ENCODE results near the gene PI4K2A.

Gene PI4K2A

DNA sequence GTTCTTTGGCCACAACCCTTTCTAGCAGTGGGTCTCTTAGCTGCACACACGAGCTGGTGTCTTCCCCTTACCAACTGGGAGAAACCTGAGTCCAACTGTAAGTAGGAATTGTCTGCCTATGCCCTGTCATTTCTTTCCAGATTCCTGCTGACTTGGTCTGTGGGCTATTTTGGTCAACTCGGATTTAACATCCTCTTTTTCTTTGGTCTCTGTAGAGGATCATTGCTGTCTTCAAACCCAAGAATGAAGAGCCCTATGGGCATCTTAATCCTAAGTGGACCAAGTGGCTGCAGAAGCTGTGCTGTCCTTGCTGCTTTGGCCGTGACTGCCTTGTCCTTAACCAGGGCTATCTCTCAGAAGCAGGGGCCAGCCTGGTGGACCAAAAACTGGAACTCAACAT, 10.3 kb downstream of the PI4K2A start:
- no peak overlapping the region for H3K4me3 ChIP-seq (ENCODE audit: control insufficient read depth, low read depth, low read length)
- no peak for TF ChIP-seq CTCF (conservative IDR thresholded peaks at IDR 0.05; ENCODE audit: control insufficient read depth, insufficient read depth, low read depth, low read length)
- DNase-seq (ENCODE audit: low read depth): no peak

- no peak overlapping the region for H3K4me3 ChIP-seq (ENCODE audit: control insufficient read depth, low read depth, low read length)
- TF ChIP-seq CTCF (conservative IDR thresholded peaks at IDR 0.05; ENCODE audit: control insufficient read depth, insufficient read depth, low read depth, low read length): no peak
- no peak for DNase-seq (ENCODE audit: low read depth)
Measured at GRCh38 chr10:97651773-97652172, 11.3 kb downstream of the PI4K2A start.

GRCh38 chr10:97656777-97657176, 16.3 kb downstream of the PI4K2A start:
- no peak for TF ChIP-seq CTCF (conservative IDR thresholded peaks at IDR 0.05; ENCODE audit: control insufficient read depth, insufficient read depth, low read depth, low read length)
- no peak for DNase-seq (ENCODE audit: low read depth)

DNA sequence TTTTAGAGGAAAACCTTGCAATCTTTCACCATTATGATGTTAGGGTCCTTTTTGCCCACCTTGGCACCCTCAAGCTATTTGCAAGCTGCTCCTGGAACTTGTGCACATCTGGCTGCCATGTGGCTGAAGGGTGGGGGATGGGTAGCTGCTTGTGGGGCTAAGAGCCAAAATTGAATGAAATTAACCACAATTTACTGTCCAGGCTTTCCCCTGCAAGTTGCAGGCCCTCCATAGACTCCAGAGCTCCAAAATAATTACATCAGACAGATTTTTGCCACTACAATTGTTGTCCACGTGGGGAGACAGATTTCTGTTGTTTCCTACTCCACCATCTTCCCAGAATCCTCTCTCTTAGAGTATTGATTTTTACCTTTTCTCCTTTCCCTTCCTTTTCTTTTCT, 19.1 kb downstream of the PI4K2A start:
- DNase-seq (ENCODE audit: low read depth): peak; percentile 83
- TF ChIP-seq CTCF (conservative IDR thresholded peaks at IDR 0.05; ENCODE audit: control insufficient read depth, insufficient read depth, low read depth, low read length): no peak

More at GRCh38 chr10:97656777-97657176, 16.3 kb downstream of the PI4K2A start:
- no peak overlapping the region for H3K4me3 ChIP-seq (ENCODE audit: control insufficient read depth, low read depth, low read length)

DNA sequence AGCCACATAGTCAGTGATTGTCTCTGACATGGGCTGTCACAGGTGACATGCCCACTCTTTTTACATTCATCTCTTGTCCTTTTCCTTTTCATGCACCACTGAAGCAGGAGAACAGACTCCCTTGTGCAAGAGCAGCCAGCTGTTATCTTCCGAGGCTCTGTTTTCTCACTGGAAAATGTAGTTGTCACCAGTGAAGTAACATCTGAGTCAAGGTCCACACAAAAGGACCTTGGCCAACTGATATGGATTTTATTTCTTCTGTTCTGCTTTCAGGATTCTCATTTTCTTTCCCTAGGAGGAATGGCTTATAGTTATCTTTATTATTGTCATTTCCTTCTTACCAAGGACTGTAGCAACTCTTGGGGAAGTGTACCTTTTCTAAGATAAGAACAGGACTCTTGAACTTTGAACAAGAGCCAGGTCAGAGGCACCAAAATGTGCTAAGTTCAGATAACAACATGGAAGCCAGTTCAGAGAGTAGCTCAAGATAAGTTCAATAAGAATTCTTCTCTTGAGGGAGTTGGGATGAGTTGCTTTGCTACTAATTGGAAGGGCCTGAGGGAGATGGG, 23.9 kb downstream of the PI4K2A start:
- no peak for TF ChIP-seq CTCF (conservative IDR thresholded peaks at IDR 0.05; ENCODE audit: control insufficient read depth, insufficient read depth, low read depth, low read length)

More for the DNA sequence above, 19.1 kb downstream of the PI4K2A start:
- no peak overlapping the region for H3K4me3 ChIP-seq (ENCODE audit: control insufficient read depth, low read depth, low read length)

DNA sequence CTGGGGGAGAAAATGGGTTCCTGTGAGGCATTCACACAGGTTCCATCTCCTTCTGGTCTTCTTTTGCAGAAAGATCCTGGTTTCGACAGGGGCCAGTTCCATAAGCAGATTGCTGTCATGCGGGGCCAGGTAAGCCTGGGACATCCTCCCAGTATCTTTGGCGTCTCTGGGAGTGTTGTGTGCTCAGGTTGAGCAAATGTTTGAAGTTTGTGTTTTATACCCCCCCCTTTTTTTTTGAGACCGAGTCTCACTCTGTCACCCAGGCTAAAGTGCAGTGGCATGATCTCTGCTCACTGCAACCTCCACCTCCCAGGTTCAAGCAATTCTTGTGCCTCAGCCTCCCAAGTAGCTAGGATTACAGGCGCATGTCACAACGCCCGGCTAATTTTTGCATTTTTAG, 26.5 kb downstream of the PI4K2A start:
- no peak for TF ChIP-seq CTCF (conservative IDR thresholded peaks at IDR 0.05; ENCODE audit: control insufficient read depth, insufficient read depth, low read depth, low read length)
- DNase-seq (ENCODE audit: low read depth): no peak
- H3K4me3 ChIP-seq (ENCODE audit: control insufficient read depth, low read depth, low read length): no peak overlapping the region

More for the DNA sequence above, 23.9 kb downstream of the PI4K2A start:
- no peak for DNase-seq (ENCODE audit: low read depth)
- no peak overlapping the region for H3K4me3 ChIP-seq (ENCODE audit: control insufficient read depth, low read depth, low read length)

- H3K4me3 ChIP-seq (ENCODE audit: control insufficient read depth, low read depth, low read length): no peak overlapping the region
- no peak for TF ChIP-seq CTCF (conservative IDR thresholded peaks at IDR 0.05; ENCODE audit: control insufficient read depth, insufficient read depth, low read depth, low read length)
Measured at GRCh38 chr10:97667463-97667862, 27.0 kb downstream of the PI4K2A start.

More at GRCh38 chr10:97667463-97667862, 27.0 kb downstream of the PI4K2A start:
- no peak for DNase-seq (ENCODE audit: low read depth)

Measured in fibroblast of mammary gland (primary cell).